Astrocyte of the cerebellum (primary cell): Measurements from ENCODE around the gene METTL25B.

Experiments
- DNase-seq: peaks from one replicate; pipeline ENCODE4 v3.0.0-alpha.2; 2011; ENCODE audit warnings: low read depth
- H3K4me3 ChIP-seq: 2 replicates; pipeline ENCODE4 v1.5.1; 2011; ENCODE audit warnings: mild to moderate bottlenecking, low read depth, low read length, moderate library complexity
- CTCF ChIP-seq: IDR thresholded peaks from 2 replicates; pipeline ENCODE4 v1.5.1; 2012; ENCODE audit warnings: low read length, low read depth, moderate library complexity, mild to moderate bottlenecking; ENCODE audit errors: missing control alignments
- in situ Hi-C: cut with HindIII; loops from 2 replicates; pipeline ENCODE4 v1.10.0; 2017; ENCODE audit warnings: low sequenced_read_pairs

The METTL25B gene

GRCh38 chr1:156689035-156689952 lies 39.0 kb upstream of the METTL25B start:
- DNase-seq, result peak; percentile 53
- peak overlapping the region; percentile 11 for H3K4me3 ChIP-seq
- in situ Hi-C loops, result no loop called here
- TF ChIP-seq CTCF, result peak; percentile 90

- in situ Hi-C loops, result no loop called here
Observed at GRCh38 chr1:156689953-156690674, 38.2 kb upstream of the METTL25B start.

GRCh38 chr1:156690675-156691036 lies 37.6 kb upstream of the METTL25B start:
- DNase-seq, result no peak
- in situ Hi-C loops, result no loop called here
- H3K4me3 ChIP-seq, result no peak overlapping the region
- no peak for TF ChIP-seq CTCF

More at GRCh38 chr1:156689953-156690674, 38.2 kb upstream of the METTL25B start:
- TF ChIP-seq CTCF, result no peak
- DNase-seq, result no peak
- peak overlapping the region; percentile 6 for H3K4me3 ChIP-seq

GRCh38 chr1:156691191-156691590 lies 37.1 kb upstream of the METTL25B start:
- DNase-seq, result no peak
- in situ Hi-C loops, result no loop called here
- H3K4me3 ChIP-seq, result no peak overlapping the region
- no peak for TF ChIP-seq CTCF

- DNase-seq, result no peak
- no peak overlapping the region for H3K4me3 ChIP-seq
- peak; percentile 14 for TF ChIP-seq CTCF
- in situ Hi-C loops, result no loop called here
Observed at GRCh38 chr1:156691665-156692440, 36.4 kb upstream of the METTL25B start.

GRCh38 chr1:156692441-156692924 lies 35.8 kb upstream of the METTL25B start:
- in situ Hi-C loops, result no loop called here
- TF ChIP-seq CTCF, result no peak

More at GRCh38 chr1:156692441-156692924, 35.8 kb upstream of the METTL25B start:
- DNase-seq, result no peak
- H3K4me3 ChIP-seq, result no peak overlapping the region
